Stimulated activated CD8-positive, alpha-beta memory T cell treated with anti-CD3 and anti-CD28 coated beads, Interleukin-15, amount 100 ng/mL, for 24 hours (primary cell): Measurements from ENCODE around the gene CALN1.

ENCODE experiments used
- DNase-seq: peaks from one replicate; pipeline ENCODE4 v3.0.0-alpha.2; 2020; ENCODE audit warnings: low read depth

CALN1 gene

DNA sequence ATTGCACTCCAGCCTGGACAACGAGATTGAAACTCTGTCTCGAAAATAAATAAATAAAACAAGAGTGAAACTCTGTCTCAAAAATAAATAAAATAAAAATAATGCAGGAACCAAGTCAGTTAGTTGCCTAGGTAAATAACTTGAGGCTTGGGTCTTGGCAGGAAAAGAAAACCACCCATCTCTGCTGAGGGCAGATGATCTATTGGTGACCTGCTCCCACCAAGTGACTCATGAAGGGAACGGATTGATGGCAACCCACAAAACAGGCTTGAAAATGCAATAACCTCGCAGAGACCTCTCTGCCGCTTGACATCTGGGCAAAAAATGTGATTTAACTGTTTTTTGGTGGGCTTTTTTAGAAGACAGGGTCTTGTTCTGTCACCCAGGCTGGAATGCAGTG, 86.6 kb downstream of the CALN1 start:
- no peak for DNase-seq

GRCh38 chr7:72321637-72322036, 90.5 kb downstream of the CALN1 start:
- DNase-seq, result no peak

- no peak for DNase-seq
Observed at GRCh38 chr7:72321081-72321480, 91.1 kb downstream of the CALN1 start.

- no peak for DNase-seq
Observed at GRCh38 chr7:72317341-72317740, 94.8 kb downstream of the CALN1 start.

DNA sequence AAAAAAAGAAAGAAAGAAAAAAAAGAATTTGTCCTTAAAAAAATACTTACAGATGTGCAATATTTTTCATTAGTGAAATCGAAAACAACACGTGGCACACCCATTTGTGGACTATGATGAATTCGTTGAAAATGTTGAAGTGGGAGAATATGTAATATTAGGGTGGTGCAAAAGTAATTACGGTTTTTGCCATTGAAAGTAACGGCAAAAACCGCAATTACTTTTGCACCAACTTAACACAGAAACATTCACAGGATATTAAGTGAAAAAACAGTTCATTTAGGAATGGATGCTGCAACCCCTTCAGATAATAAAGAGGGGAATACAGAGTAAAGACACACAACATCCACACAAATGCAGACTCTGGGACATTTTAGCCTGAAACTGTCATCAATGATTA, 96.0 kb downstream of the CALN1 start:
- no peak for DNase-seq

- DNase-seq, result no peak
Observed at GRCh38 chr7:72313906-72314305, 98.2 kb downstream of the CALN1 start.

GRCh38 chr7:72310301-72310700, 101.8 kb downstream of the CALN1 start:
- no peak for DNase-seq

- no peak for DNase-seq
Observed at GRCh38 chr7:72309476-72309875, 102.7 kb downstream of the CALN1 start.

DNA sequence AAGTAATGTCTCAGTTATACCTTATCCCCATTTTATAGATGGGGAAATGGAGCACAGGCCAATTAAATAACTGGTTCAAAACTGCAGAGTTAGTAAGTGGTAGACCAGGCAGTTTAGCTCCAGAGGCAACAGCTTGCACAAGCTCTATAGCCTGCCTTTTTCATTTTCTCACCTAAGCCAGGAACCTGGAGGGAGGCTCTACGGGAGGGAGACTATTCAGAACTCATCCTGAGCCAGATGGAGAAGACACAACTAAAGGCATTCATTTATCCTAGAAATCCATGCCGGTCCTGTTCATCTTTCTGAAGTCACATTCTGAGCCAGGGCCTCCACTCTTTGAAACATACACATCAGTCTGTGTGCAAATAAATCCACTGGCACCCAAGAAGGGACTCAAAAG, 103.2 kb downstream of the CALN1 start:
- DNase-seq, result no peak

DNA sequence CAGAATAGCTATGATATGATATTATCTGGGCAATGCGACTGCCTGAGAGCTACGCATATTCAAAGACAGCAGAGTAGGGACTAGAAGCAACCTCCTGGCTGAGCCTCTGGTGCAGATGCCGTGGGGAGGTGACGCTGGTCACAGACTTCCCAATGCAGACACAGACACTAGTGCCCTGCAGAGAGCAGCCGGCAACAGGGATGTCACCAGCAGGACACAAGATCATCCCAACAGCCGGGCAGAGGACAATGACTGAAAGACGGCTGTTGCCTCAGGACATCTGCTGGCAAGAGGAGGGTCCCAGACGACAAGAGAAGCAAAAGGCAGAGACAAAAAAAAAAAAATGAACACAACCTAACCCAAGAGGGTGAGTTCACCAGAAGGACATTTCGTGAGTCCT, 104.6 kb downstream of the CALN1 start:
- DNase-seq, result no peak

GRCh38 chr7:72298912-72299311, 113.2 kb downstream of the CALN1 start:
- no peak for DNase-seq

GRCh38 chr7:72298091-72298490, 114.0 kb downstream of the CALN1 start:
- no peak for DNase-seq

DNA sequence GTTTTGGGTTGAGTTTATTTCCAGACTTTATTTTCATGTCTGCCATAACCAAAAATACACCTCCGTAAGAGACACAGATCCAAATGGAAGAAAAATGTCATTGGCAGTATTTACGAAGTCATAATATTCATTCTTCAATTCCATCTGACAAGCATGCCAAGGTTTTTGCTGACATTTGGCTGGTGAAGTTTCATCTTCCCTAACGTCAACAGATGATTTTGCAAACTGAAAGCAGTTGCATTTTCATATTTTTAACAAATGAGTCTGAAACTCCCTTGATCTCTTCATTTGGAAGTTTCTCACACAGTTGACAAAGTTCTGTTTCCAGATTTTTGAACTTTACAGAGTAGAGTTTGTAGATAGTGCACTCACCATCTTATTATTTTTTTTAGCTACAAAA, 114.5 kb downstream of the CALN1 start:
- DNase-seq, result no peak

DNA sequence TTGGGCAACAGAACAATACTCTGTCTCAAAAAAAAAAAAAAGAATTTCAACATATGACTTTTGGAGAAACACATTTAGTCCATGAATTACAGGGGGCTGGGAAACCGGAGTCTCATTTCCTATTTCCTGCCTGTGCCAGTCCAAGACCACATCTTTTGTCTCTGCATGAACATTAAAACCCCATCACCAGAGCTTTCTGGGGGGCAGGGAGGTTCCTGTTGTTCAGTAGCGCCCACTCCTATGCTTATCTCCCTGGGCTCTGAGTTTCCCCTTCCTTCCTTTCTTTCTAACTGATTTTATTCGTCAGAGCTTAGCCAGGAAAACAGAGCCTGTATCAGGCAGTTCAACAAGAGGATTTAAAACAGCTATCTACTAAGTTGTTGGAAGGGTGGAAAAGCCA, 119.3 kb downstream of the CALN1 start:
- no peak for DNase-seq

DNA sequence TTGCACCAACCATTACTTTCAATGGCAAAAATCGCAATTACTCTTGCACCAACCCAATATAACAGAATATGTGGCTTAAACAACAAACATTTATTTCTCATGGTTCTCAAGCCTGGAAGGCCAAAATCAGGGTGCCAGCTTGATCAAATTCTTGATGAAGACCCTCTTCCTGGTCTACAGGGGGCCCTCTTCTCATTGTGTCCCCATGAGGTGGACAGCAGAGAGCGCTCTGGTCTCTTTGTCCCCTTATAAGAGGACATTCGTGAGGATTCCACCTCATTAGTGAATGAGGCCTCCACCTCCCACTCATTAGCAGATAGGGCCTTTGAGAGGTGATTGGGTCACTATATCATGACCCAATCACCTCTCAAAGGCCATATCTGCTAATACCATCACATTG, 120.0 kb downstream of the CALN1 start:
- no peak for DNase-seq

DNA sequence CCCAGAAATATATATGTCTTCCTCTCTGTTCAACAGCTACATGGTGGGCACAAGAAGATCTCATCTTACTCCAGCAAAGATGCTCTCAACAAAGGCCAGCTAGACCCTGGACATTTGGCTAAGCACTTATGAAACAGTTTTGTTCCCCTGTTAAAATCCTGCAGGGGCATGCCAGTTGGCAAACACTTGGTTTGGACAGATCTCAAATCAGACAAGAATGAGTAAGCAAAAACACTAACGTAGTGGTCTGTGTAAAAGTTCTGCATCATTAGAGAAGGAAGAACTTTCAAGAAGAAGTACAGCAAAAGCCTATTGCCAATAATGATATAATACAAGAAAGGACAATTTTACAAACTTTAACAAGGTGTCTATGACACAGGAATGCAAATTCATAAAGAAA, 125.6 kb downstream of the CALN1 start:
- no peak for DNase-seq

DNA sequence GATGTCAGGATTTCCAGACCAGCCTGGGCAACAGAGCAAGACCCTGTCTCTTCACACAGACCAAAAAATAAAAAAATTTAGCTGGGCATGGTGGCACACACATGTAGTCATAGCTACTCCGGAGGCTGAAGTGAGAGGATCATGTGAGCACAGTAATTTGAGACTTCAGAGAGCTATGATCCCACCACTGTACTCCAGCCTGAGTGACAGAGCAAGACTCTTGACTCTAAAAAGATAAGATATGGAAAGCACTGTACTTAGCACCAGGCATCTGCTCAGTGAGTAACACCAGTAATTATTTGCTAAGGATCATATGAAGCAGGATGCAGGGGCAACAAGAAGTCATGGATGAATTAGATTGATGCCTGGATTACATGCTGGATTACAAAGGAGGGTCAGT, 128.8 kb downstream of the CALN1 start:
- no peak for DNase-seq

- DNase-seq, result no peak
Observed at GRCh38 chr7:72281308-72281707, 130.8 kb downstream of the CALN1 start.

GRCh38 chr7:72279203-72279602, 132.9 kb downstream of the CALN1 start:
- no peak for DNase-seq

- DNase-seq, result no peak
Observed at GRCh38 chr7:72278550-72278949, 133.6 kb downstream of the CALN1 start.

DNA sequence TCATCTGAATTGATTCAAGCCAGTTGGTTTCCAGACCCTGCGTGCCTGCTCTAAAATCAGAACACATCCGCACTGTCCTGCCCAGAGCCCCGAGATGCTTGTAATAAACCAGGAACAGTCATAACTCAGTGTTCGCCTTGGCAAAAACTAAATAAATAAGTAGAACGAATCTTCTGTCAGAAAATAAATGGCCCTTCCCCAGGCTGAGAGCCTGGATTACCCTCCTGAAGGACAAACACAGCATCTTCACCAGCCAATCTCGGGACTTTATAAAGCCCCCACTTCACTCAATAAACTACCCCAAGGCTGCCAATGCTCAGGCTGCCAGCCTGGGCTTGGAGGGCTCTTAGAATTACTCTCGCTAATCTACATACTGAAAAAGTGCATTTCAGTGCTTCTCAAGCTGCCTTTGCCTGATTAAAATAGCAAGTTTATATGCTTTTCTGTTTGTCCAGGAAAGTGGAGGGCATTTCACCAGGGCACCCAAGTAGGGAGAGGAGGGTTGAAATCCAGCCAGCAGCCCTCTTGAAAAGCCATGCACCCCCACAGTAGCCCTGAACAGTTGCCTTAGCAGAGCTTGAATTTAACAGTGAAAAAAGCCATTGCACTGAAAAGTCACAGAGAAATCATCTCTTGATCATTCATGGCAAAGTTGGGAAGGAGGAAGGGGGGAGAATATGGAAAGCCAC, 136.6 kb downstream of the CALN1 start:
- DNase-seq, result no peak

GRCh38 chr7:72272479-72272878, 139.7 kb downstream of the CALN1 start:
- DNase-seq, result no peak

GRCh38 chr7:72268796-72269195, 143.3 kb downstream of the CALN1 start:
- DNase-seq, result no peak

DNA sequence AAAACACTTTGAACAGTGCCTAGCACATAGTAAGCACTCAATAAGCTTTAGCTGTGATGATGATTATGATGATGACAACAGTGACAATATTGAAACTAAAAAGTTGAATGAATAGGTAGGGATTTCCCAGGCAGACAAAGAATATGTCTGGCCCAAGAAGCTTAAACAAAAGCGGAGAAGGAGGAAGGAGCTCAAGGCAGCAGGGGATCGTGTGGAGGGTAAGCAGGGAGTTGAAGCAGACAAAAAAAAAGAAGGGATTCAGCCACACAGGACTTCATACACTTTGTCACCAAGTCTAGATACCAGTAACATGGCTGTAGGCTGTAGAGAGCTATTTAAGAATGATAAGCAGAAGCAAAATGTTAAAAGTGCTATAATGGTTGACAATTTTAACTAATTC, 144.0 kb downstream of the CALN1 start:
- DNase-seq, result no peak
